HepG2 (cell line): ENCODE measurements around the gene RANBP3L. TPM values are rescaled to one million over a fixed set of nuclear protein-coding genes. Genes with fewer than 3 reads are reported as not detected.

Source experiments
- ATAC-seq: fragments of 200-7000 bp; cut with Tn5 transposase; 3 replicates; pipeline ENCODE4 v1.9.1; 2020; ENCODE audit warnings: mild to moderate bottlenecking, moderate library complexity
- BruUV-seq: library from RNA; stranded (reverse); fragments of 400-500 nt; replicated peaks from 2 replicates; lab custom pipeline; 2021; lab: Mats Ljungman, UMichigan
- CTCF ChIA-PET: fragments of 300-600 bp; formaldehyde crosslinking; extraction: SDS; loops from one replicate; lab custom pipeline; 2021; ENCODE audit warnings: low total read pairs, inconsistent platforms, low intra/inter-chr PET ratio; lab: Yijun Ruan, JAX
- POLR2A ChIA-PET: fragments of 350-600 bp; sonication (Branson Sonifier 250); formaldehyde crosslinking; loops from one replicate; lab custom pipeline; 2020; ENCODE audit warnings: antibody characterized with exemption, inconsistent platforms; lab: Yijun Ruan, JAX
- DNase-seq: peaks from one replicate; pipeline ENCODE4 v3.0.0-alpha.2; 2015; ENCODE audit warnings: low spot score
- FAIRE-seq: peaks from 3 replicates; lab custom pipeline; 2011; peaks lifted over from hg19 to GRCh38; lab: Jason Lieb, UNC
- H2AFZ ChIP-seq: one replicate; pipeline ENCODE4 v1.6.1; 2011; ENCODE audit warnings: low read length, inconsistent platforms
- H3K27ac ChIP-seq: fragments of 300-600 bp; 3 replicates; pipeline ENCODE4 v1.8.0; 2011; ENCODE audit warnings: mixed run types, mild to moderate bottlenecking, mixed read lengths, low read length, inconsistent platforms; ENCODE audit not compliant: insufficient read depth; ENCODE audit errors: extremely low read length
- H3K27me3 ChIP-seq, 2 experiments: fragments of 200-600 bp in 1 of 2; 2 replicates in 1 of 2; 3 replicates in 1 of 2; pipeline versions ENCODE4 v1.6.0 to v1.8.0; 2011; ENCODE audit warnings: low read length in 2 of 2, mild to moderate bottlenecking in 2 of 2, moderate library complexity in 2 of 2, inconsistent platforms in 1 of 2; ENCODE audit not compliant: insufficient read depth in 2 of 2, control insufficient read depth in 1 of 2
- H3K36me3 ChIP-seq, 2 experiments: fragments of 200-600 bp in 1 of 2; replicated peaks in 1 of 2; 2 replicates in 1 of 2; 3 replicates in 1 of 2; pipeline versions ENCODE4 v1.5.1 to v1.8.0; 2011; ENCODE audit warnings: low read length in 2 of 2, inconsistent platforms in 1 of 2; ENCODE audit not compliant: insufficient read depth in 2 of 2, control insufficient read depth in 1 of 2
- H3K4me1 ChIP-seq: 2 replicates; pipeline ENCODE4 v1.5.1; 2012; ENCODE audit warnings: low read length, inconsistent platforms; ENCODE audit not compliant: insufficient read depth
- H3K4me2 ChIP-seq: 2 replicates; pipeline ENCODE4 v1.6.0; 2011; ENCODE audit warnings: low read depth, low read length, inconsistent platforms
- H3K4me3 ChIP-seq, 3 experiments: fragments of 200-600 bp in 1 of 3; sonication (generic), shearing (Covaris generic) in 1 of 3; replicated peaks in 1 of 3; 2 replicates each; pipeline ENCODE4 v1.5.1; 2011 to 2016; ENCODE audit warnings: low read length in 3 of 3, inconsistent platforms in 2 of 3, low read depth in 2 of 3, mild to moderate bottlenecking in 2 of 3, control low read depth in 1 of 3, mixed read lengths in 1 of 3; ENCODE audit not compliant: insufficient read depth in 1 of 3
- H3K79me2 ChIP-seq: one replicate; pipeline ENCODE4 v1.6.1; 2011; ENCODE audit warnings: low read length, inconsistent platforms; ENCODE audit not compliant: insufficient read depth
- H3K9ac ChIP-seq: 2 replicates; pipeline ENCODE4 v1.6.0; 2011; ENCODE audit warnings: mild to moderate bottlenecking, low read depth, low read length, inconsistent platforms; ENCODE audit not compliant: insufficient read depth
- H3K9me3 ChIP-seq: 2 replicates; pipeline ENCODE4 v1.5.1; 2012; ENCODE audit warnings: mild to moderate bottlenecking, low read length
- H4K20me1 ChIP-seq: 2 replicates; pipeline ENCODE4 v1.6.0; 2011; ENCODE audit warnings: inconsistent platforms, mild to moderate bottlenecking, low read length, moderate library complexity; ENCODE audit not compliant: insufficient read depth
- AGO2 ChIP-seq: fragments of 200-400 bp; formaldehyde crosslinking; optimal IDR thresholded peaks from 2 replicates; pipeline ENCODE3; 2017; ENCODE audit warnings: mild to moderate bottlenecking, low read depth, low read length, moderate library complexity
- HHEX ChIP-seq: IDR thresholded peaks from 2 replicates; pipeline ENCODE4 v1.6.1; 2016; ENCODE audit warnings: control low read depth
- IKZF4 ChIP-seq: sonication (generic); formaldehyde crosslinking; IDR thresholded peaks from 2 replicates; pipeline ENCODE4 v1.5.1; 2020; ENCODE audit warnings: borderline replicate concordance, mild to moderate bottlenecking, low read depth, missing genetic modification reagents; ENCODE audit errors: not compliant biosample characterization
- KDM2A ChIP-seq: sonication (generic); formaldehyde crosslinking; IDR thresholded peaks from 2 replicates; pipeline ENCODE4 v1.4.0; 2020; ENCODE audit warnings: low read depth, missing genetic modification reagents, borderline replicate concordance
- KLF6 ChIP-seq: IDR thresholded peaks from 2 replicates; pipeline ENCODE4 v1.8.0; 2016; ENCODE audit warnings: missing biosample characterization, missing genetic modification reagents
- MED13 ChIP-seq: sonication (generic); formaldehyde crosslinking; IDR thresholded peaks from 2 replicates; pipeline ENCODE4 v1.5.0; 2020; ENCODE audit warnings: missing genetic modification reagents
- NFRKB ChIP-seq: fragments of 450-650 bp; IDR thresholded peaks from 2 replicates; pipeline ENCODE4 v1.6.1; 2017
- ONECUT2 ChIP-seq: sonication (generic); formaldehyde crosslinking; IDR thresholded peaks from 2 replicates; pipeline ENCODE4 v1.4.0; 2020; ENCODE audit warnings: missing genetic modification reagents
- PAWR ChIP-seq: sonication (generic); formaldehyde crosslinking; IDR thresholded peaks from 2 replicates; pipeline ENCODE4 v1.4.0; 2020; ENCODE audit warnings: missing genetic modification reagents, mild to moderate bottlenecking, borderline replicate concordance
- POLR2AphosphoS5 ChIP-seq: IDR thresholded peaks from 2 replicates; pipeline ENCODE4 v1.6.1; 2012; ENCODE audit warnings: low read depth, low read length
- RFX5 ChIP-seq: IDR thresholded peaks from 2 replicates; pipeline ENCODE4 v1.6.1; 2011; ENCODE audit warnings: low read depth, low read length, improper control_type of control experiment
- RXRA ChIP-seq: sonication (generic); formaldehyde crosslinking; IDR thresholded peaks from 2 replicates; pipeline ENCODE4 v1.5.1; 2020; ENCODE audit warnings: missing genetic modification reagents
- TCF7 ChIP-seq: sonication (generic); IDR thresholded peaks from 2 replicates; pipeline ENCODE4 v1.6.1; 2016; ENCODE audit warnings: antibody characterized with exemption, low read depth
- ZBTB20 ChIP-seq: sonication (generic); formaldehyde crosslinking; IDR thresholded peaks from 2 replicates; pipeline ENCODE4 v1.8.1; 2023; ENCODE audit warnings: missing genetic modification reagents, low read depth, mild to moderate bottlenecking, borderline replicate concordance
- ZFY ChIP-seq: sonication (generic); formaldehyde crosslinking; IDR thresholded peaks from 2 replicates; pipeline ENCODE4 v1.4.0; 2020; ENCODE audit warnings: missing genetic modification reagents
- ZNF12 ChIP-seq: sonication (generic); formaldehyde crosslinking; IDR thresholded peaks from 2 replicates; pipeline ENCODE4 v1.5.0; 2020; ENCODE audit warnings: missing genetic modification reagents
- ZNF251 ChIP-seq: sonication (generic); formaldehyde crosslinking; IDR thresholded peaks from 2 replicates; pipeline ENCODE4 v1.9.0; 2021; ENCODE audit warnings: mild to moderate bottlenecking, missing genetic modification reagents
- ZNF253 ChIP-seq: sonication (generic); formaldehyde crosslinking; IDR thresholded peaks from 2 replicates; pipeline ENCODE4 v1.8.0; 2022; ENCODE audit warnings: mild to moderate bottlenecking, missing genetic modification reagents, borderline replicate concordance
- ZNF33B ChIP-seq: sonication (generic); formaldehyde crosslinking; IDR thresholded peaks from 2 replicates; pipeline ENCODE4 v1.5.1; 2020; ENCODE audit warnings: mild to moderate bottlenecking, missing genetic modification reagents
- ZNF367 ChIP-seq: sonication (generic); formaldehyde crosslinking; IDR thresholded peaks from 2 replicates; pipeline ENCODE4 v1.4.0; 2020; ENCODE audit warnings: missing genetic modification reagents, borderline replicate concordance
- ZNF598 ChIP-seq: sonication (generic); formaldehyde crosslinking; IDR thresholded peaks from 2 replicates; pipeline ENCODE4 v1.5.1; 2020; ENCODE audit warnings: mild to moderate bottlenecking, missing genetic modification reagents, borderline replicate concordance
- WGBS: methylation state at CpG from one replicate; pipeline ENCODE4 v1.1.6; 2017; ENCODE audit warnings: low lambda C conversion rate; 5-methylcytosine and 5-hydroxymethylcytosine counted together
- in situ Hi-C: cut with HindIII; loops from 2 replicates; pipeline ENCODE4 v1.10.0; 2017; ENCODE audit warnings: low pct_unique_long_range_greater_than_20kb; ENCODE audit not compliant: extremely low pct_ligation_motif_present
- intact Hi-C: fragments of 100-400 bp; cut with micrococcal nuclease; formaldehyde crosslinking; loops from one replicate; pipeline ENCODE4 v1.10.0; 2022; ENCODE audit not compliant: unreplicated experiment
- polyA plus RNA-seq, 8 experiments: library from polyadenylated mRNA; depleted of rRNA in 3 of 8; stranded (reverse) in 7 of 8; unstranded in 1 of 8; fragments of >200 nt; fragmentation: Illumina TruSeq in 4 of 8; extraction: Trizol in 4 of 8; gene quantifications; 2 replicates each; pipeline versions ENCODE4 v1.2.1 to v1.2.3, GENCODE V29; 2011 to 2016; ENCODE audit warnings: low read depth in 4 of 8, missing spikeins in 1 of 8, mixed read lengths in 1 of 8; ENCODE audit not compliant: insufficient read depth in 1 of 8
- total RNA-seq, 5 experiments: library from RNA; depleted of rRNA; stranded (reverse); fragments of >200 nt; fragmentation: Illumina TruSeq; extraction: Trizol; gene quantifications; 2 replicates each; pipeline ENCODE4 v1.2.3, GENCODE V29; 2016; ENCODE audit warnings: low read depth in 1 of 5
- TF ChIP-seq, protein P1 (sequence below): sonication (generic); formaldehyde crosslinking; IDR thresholded peaks from 2 replicates; pipeline ENCODE4 v1.4.0; 2020; ENCODE audit warnings: missing genetic modification reagents, mild to moderate bottlenecking, borderline replicate concordance

Gene RANBP3L
- total and polyA plus RNA-seq, 2 of the 13 experiments (the other 11 are each of a cell fraction or from before 2014, with no cell fraction given) = 0.09 TPM; not detected in 1

DNA sequence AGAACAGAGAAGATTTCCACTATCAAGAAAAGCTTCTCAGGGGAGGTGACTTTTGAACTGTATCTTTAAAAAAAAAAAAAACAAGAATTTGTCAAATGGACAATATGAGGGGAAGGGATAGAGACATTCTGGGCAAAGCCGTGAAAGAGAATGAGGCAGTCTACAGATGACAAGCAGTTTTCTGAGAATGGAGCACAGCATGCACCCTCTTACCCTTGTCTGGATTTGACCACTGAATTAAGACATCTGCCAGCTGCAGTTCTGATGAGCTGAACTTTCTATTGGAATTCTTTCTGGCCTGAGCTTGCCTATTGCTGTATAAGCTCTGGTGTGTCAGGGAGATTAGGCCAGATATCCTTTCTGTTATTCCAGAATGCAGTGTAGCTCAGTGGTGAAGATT, 10.3 kb upstream of the RANBP3L start:
- POLR2A ChIA-PET = no interaction called here
- CTCF ChIA-PET = no interaction called here

DNA sequence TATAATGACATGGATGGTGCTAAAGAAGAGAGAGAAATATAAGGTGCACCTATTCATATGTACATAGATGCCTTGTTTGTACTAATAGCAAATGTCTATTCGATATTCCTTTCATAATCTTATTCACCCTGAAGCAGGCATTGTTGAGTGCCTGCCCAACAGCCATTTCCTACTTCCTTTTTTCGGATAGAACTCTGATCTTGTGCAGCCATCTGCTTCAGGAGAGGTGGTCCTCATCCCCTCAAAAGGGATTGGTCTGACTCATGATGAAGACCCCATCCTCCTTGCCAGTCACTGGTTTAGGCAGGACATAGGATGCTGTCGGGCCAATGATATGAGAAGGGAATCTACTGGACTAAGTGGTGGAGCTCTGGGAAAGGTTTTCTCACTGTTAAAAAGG, 8.4 kb upstream of the RANBP3L start:
- BruUV-seq = no TSS peak
- ATAC-seq (no peak), FAIRE-seq (no peak), DNase-seq (no peak)
- in situ Hi-C loops = no loop called here
- Histone ChIP-seq H3K79me2 (no peaks in the 10 kb centered on the region), H3K4me1 (peaks cover 11% of the 10 kb centered on the region), H2AFZ (no peak overlapping the region), H3K9ac (no peak overlapping the region), H4K20me1 (no peaks in the 10 kb centered on the region), H3K9me3 (no peaks in the 10 kb centered on the region), H3K36me3 (no peaks in the 10 kb centered on the region), H3K27me3 (no peaks in the 10 kb centered on the region), H3K27ac (no peak overlapping the region), H3K4me2 (no peak overlapping the region), H3K4me3 (no peak overlapping the region)
- POLR2A ChIA-PET = no interaction called here
- CTCF ChIA-PET = no interaction called here
- WGBS = 18% methylated on average over 3 of the region's 3 CpGs
- intact Hi-C loops = no loop called here
- TF ChIP-seq ZNF253 (no peak), NFRKB (no peak), KLF6 (CRISPR knock-in tag) (no peak), ZNF367 (CRISPR knock-in tag) (no peak), ZBTB20 (CRISPR knock-in tag) (no peak), ZNF598 (CRISPR knock-in tag) (no peak), ZNF33B (CRISPR knock-in tag) (no peak)
- TF ChIP-seq, protein P1, sequence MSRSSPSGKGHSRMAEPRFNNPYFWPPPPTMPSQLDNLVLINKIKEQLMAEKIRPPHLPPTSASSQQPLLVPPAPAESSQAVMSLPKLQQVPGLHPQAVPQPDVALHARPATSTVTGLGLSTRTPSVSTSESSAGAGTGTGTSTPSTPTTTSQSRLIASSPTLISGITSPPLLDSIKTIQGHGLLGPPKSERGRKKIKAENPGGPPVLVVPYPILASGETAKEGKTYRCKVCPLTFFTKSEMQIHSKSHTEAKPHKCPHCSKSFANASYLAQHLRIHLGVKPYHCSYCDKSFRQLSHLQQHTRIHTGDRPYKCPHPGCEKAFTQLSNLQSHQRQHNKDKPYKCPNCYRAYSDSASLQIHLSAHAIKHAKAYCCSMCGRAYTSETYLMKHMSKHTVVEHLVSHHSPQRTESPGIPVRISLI (CRISPR knock-in tag) = no peak
- TF ChIP-seq, all 625 proteins: peak for 0

More for the DNA sequence above, 10.3 kb upstream of the RANBP3L start:
- Histone ChIP-seq H4K20me1 (no peaks in the 10 kb centered on the region), H3K79me2 (no peaks in the 10 kb centered on the region), H3K4me2 (no peak overlapping the region), H3K27ac (no peak overlapping the region), H3K9ac (no peak overlapping the region), H3K27me3 (no peaks in the 10 kb centered on the region), H3K4me3 (no peak overlapping the region), H3K36me3 (no peaks in the 10 kb centered on the region), H3K4me1 (no peaks in the 10 kb centered on the region), H2AFZ (no peak overlapping the region), H3K9me3 (no peaks in the 10 kb centered on the region)
- FAIRE-seq = no peak
- TF ChIP-seq MED13 (CRISPR knock-in tag) = no peak
- TF ChIP-seq ZNF251 (CRISPR knock-in tag) = no peak
- TF ChIP-seq ONECUT2 (CRISPR knock-in tag) = no peak
- TF ChIP-seq RXRA (CRISPR knock-in tag) = no peak
- no peak for TF ChIP-seq ZFY (CRISPR knock-in tag)
- no peak for TF ChIP-seq KDM2A (CRISPR knock-in tag)
- TF ChIP-seq IKZF4 = no peak
- TF ChIP-seq ZNF12 (CRISPR knock-in tag) = no peak
- no peak for TF ChIP-seq TCF7
- TF ChIP-seq HHEX (CRISPR knock-in tag) = no peak
- no peak for TF ChIP-seq PAWR (CRISPR knock-in tag)
- TF ChIP-seq POLR2AphosphoS5 = no peak
- no peak for TF ChIP-seq RFX5
- TF ChIP-seq AGO2 = no peak
- ATAC-seq = no peak
- no TSS peak for BruUV-seq
- 0% methylated on average over 1 of the region's 1 CpG for WGBS
- intact Hi-C loops (no loop called here), in situ Hi-C loops (no loop called here)
- no peak for DNase-seq
